ENCODE results near the gene EXOC6B. TPM values are rescaled to one million over a fixed set of nuclear protein-coding genes. Genes with fewer than 3 reads are reported as not detected.

Gene EXOC6B
- total and polyA plus RNA-seq, 9 of the 15 experiments (the other 6 are each of a cell fraction or from before 2014, with no cell fraction given) = 0.28 to 4.2 (median 2.0) TPM

GRCh38 chr2:72825257-72826155 lies at the start of gene EXOC6B (continued):
- no peak for TF ChIP-seq MITF (IDR thresholded peaks at IDR 0.05)
- TF ChIP-seq DIDO1 (tag; IDR thresholded peaks at IDR 0.05; ENCODE audit: low read depth) = peak; percentile 20; the same call in 1 of the 2 replicates
- peak; percentile 45; the same call in 1 of the 2 replicates for TF ChIP-seq MTA3 (IDR thresholded peaks at IDR 0.05; ENCODE audit: borderline replicate concordance)
- no peak for TF ChIP-seq PHB2 (IDR thresholded peaks at IDR 0.05; ENCODE audit: low read depth)
- TF ChIP-seq U2AF1 (optimal IDR thresholded peaks at IDR 0.05; ENCODE audit: low read depth, low read length) = peak; percentile 44
- TF ChIP-seq L3MBTL2 (IDR thresholded peaks at IDR 0.05) = peak; percentile 49; the same call in 1 of the 2 replicates
- TF ChIP-seq HSF4 (CRISPR knock-in tag; IDR thresholded peaks at IDR 0.05; ENCODE audit: borderline replicate concordance) = no peak
- TF ChIP-seq GTF2F1 (IDR thresholded peaks at IDR 0.05; ENCODE audit: low read depth, low read length) = no peak
- TF ChIP-seq ZBTB43 (CRISPR knock-in tag; IDR thresholded peaks at IDR 0.05) = no peak
- no peak for TF ChIP-seq BRF2 (IDR thresholded peaks at IDR 0.05; ENCODE audit: borderline replicate concordance, insufficient read depth, insufficient read length)
- TF ChIP-seq NKRF (IDR thresholded peaks at IDR 0.05; ENCODE audit: borderline replicate concordance) = no peak
- TF ChIP-seq USF1 (CRISPR knock-in tag; IDR thresholded peaks at IDR 0.05) = no peak
- TF ChIP-seq ZNF316 (IDR thresholded peaks at IDR 0.05) = no peak
- peak; percentile 90 for TF ChIP-seq ZNF143 (CRISPR knock-in tag; IDR thresholded peaks at IDR 0.05)
- TF ChIP-seq FOSL1 (tag; conservative IDR thresholded peaks at IDR 0.05) = no peak
- TF ChIP-seq ZNF280A (IDR thresholded peaks at IDR 0.05; ENCODE audit: low read depth, partially characterized antibody) = no peak
- no peak for TF ChIP-seq TCF7 (IDR thresholded peaks at IDR 0.05; ENCODE audit: borderline replicate concordance)

Data from K562 (cell line).